ENCODE data around the gene RELN.

DNA sequence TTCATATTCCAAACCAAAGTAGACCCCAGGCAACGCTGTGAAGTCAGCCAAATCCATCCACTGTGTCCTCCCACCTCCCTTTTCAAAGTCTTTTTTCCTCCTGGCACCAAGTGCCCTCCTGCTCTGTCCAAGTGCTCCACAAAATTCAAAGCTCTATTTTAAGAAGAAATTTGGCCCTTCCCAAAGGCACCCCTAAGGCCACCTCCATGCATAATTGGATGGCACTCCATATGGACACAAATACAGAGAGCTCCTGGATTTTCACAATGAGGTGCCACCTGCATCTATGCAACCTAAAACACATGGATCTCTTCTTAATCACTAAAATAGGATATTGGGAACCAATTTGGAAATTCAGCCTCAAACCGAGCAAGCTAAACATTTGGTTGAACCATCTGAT is 121.6 kb downstream of the RELN start:
- TF ChIP-seq, protein P1, sequence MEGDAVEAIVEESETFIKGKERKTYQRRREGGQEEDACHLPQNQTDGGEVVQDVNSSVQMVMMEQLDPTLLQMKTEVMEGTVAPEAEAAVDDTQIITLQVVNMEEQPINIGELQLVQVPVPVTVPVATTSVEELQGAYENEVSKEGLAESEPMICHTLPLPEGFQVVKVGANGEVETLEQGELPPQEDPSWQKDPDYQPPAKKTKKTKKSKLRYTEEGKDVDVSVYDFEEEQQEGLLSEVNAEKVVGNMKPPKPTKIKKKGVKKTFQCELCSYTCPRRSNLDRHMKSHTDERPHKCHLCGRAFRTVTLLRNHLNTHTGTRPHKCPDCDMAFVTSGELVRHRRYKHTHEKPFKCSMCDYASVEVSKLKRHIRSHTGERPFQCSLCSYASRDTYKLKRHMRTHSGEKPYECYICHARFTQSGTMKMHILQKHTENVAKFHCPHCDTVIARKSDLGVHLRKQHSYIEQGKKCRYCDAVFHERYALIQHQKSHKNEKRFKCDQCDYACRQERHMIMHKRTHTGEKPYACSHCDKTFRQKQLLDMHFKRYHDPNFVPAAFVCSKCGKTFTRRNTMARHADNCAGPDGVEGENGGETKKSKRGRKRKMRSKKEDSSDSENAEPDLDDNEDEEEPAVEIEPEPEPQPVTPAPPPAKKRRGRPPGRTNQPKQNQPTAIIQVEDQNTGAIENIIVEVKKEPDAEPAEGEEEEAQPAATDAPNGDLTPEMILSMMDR (IDR thresholded peaks at IDR 0.05), result no peak
- TF ChIP-seq POLR2A (IDR thresholded peaks at IDR 0.05), result no peak

Data from heart left ventricle (tissue), 13 donors.